Testis (tissue), 3 donors: ENCODE measurements around the gene RASA1. TPM values are rescaled to one million over a fixed set of nuclear protein-coding genes. Genes with fewer than 3 reads are reported as not detected.
"Not testable (repeated sequence)": the region's sequence is repeated elsewhere in the genome, so short reads cannot be mapped to it uniquely, and the experiment has no call there.

Experiments
- DNase-seq: peaks from one replicate; pipeline ENCODE4 v3.0.0-alpha.2; 2019
- H3K27ac ChIP-seq, 2 donors: fragments of 200-600 bp; sonication (generic); one replicate each; pipeline ENCODE4 v1.5.1; 2019
- H3K27me3 ChIP-seq: fragments of 200-600 bp; sonication (generic); one replicate; pipeline ENCODE4 v1.5.1; 2019
- H3K36me3 ChIP-seq: fragments of 200-600 bp; sonication (generic); one replicate; pipeline ENCODE4 v1.5.1; 2017; ENCODE audit warnings: low read depth; ENCODE audit errors: missing control alignments
- H3K4me1 ChIP-seq: fragments of 200-600 bp; sonication (generic); one replicate; pipeline ENCODE4 v1.5.1; 2019
- H3K4me3 ChIP-seq, 2 donors: fragments of 200-600 bp; sonication (generic); one replicate each; pipeline ENCODE4 v1.5.1; 2017 to 2019
- H3K9me3 ChIP-seq: fragments of 200-600 bp; sonication (generic); one replicate; pipeline ENCODE4 v1.5.1; 2017
- POLR2A ChIP-seq: fragments of 450-650 bp; IDR thresholded peaks from one replicate; pipeline ENCODE4 v1.6.1; 2017; ENCODE audit warnings: antibody characterized with exemption, mild to moderate bottlenecking, moderate library complexity
- WGBS, 2 donors: methylation state at CpG; one replicate each; pipeline ENCODE4 v1.1.5; 2018; 5-methylcytosine and 5-hydroxymethylcytosine counted together
- intact Hi-C: fragments of 100-400 bp; cut with DNase I; formaldehyde crosslinking; loops from one replicate; pipeline ENCODE4 v1.15.1; 2023; ENCODE audit warnings: low total_unique reads
- polyA plus RNA-seq: library from polyadenylated mRNA; stranded (reverse); fragments of 350-450 nt; fragmentation: Illumina TruSeq; extraction: RNeasy Lipid Tissue Mini Kit (QIAGEN cat#74804); gene quantifications from one replicate; pipeline ENCODE4 v1.2.3, GENCODE V29; 2014; ENCODE audit warnings: low read depth, low replicate concordance; ENCODE audit not compliant: insufficient read depth
- total RNA-seq, 2 donors: library from RNA; depleted of rRNA; stranded (reverse); fragments of >200 nt; gene quantifications; one replicate each; pipeline ENCODE4 v1.2.3, GENCODE V29; 2016
- TF ChIP-seq, protein P1 (sequence below), 3 experiments: fragments of 450-650 bp in 2 of 3; fragments of 200-600 bp in 1 of 3; sonication (generic) in 1 of 3; IDR thresholded peaks; one replicate each; pipeline ENCODE4 v1.5.1; 2016 to 2019; ENCODE audit warnings: antibody characterized with exemption in 3 of 3, mild to moderate bottlenecking in 2 of 3, moderate library complexity in 1 of 3

Gene RASA1
- total and polyA plus RNA-seq, 3 donors from 2014 or later: 45.9 to 65.2 (median 61.1) TPM

DNA sequence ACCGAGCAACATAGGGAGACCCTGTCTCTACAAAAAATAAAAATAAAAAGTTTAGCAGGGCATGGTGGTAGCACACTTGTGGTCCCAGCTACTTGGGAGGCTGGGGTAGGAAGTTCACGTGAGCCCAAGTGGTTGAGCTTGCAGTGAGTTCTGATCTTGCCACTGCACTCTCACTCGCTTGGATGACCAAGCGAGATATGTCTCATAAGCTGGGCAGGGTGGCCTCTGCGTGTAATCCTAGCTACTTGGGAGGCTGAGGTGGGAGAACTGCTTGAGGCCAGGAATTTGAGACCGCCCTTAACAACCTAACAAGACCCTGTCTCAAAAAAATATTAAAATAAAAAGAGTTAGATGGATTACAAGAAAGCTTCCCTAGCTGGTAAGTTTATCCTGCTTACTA is 32.5 kb downstream of the RASA1 start:
- intact Hi-C loops: no loop called here
- H3K27ac ChIP-seq: no peak overlapping the region
- no peaks in the 10 kb centered on the region for H3K4me1 ChIP-seq
- TF ChIP-seq, protein P1, sequence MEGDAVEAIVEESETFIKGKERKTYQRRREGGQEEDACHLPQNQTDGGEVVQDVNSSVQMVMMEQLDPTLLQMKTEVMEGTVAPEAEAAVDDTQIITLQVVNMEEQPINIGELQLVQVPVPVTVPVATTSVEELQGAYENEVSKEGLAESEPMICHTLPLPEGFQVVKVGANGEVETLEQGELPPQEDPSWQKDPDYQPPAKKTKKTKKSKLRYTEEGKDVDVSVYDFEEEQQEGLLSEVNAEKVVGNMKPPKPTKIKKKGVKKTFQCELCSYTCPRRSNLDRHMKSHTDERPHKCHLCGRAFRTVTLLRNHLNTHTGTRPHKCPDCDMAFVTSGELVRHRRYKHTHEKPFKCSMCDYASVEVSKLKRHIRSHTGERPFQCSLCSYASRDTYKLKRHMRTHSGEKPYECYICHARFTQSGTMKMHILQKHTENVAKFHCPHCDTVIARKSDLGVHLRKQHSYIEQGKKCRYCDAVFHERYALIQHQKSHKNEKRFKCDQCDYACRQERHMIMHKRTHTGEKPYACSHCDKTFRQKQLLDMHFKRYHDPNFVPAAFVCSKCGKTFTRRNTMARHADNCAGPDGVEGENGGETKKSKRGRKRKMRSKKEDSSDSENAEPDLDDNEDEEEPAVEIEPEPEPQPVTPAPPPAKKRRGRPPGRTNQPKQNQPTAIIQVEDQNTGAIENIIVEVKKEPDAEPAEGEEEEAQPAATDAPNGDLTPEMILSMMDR (IDR thresholded peaks at IDR 0.05): no peak
- no peak for TF ChIP-seq POLR2A
- H3K36me3 ChIP-seq: no peaks in the 10 kb centered on the region
- H3K9me3 ChIP-seq: no peaks in the 10 kb centered on the region
- WGBS, 2 donors: 92 to 94% methylated on average over 6 of the region's 6 CpGs
- DNase-seq: no peak
- no peak overlapping the region for H3K4me3 ChIP-seq
- no peaks in the 10 kb centered on the region for H3K27me3 ChIP-seq

DNA sequence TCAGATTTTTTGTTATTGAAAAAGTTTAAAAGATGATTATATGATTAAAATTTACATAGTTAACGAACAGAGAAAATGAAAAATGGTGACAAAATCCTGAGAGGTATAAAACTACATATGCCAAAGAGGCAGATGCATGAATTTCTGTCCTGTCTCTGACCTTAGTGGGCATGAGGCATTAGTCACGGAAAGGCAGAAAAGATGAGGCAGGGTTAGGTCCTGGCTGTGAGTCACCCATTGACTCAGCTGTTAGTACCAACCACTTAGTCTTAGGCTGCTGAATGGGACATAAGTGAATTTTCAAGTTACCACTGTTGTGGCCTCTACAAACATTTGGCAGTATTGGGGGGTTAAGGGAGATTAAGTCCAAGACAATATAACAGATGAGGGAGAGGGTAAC is 33.1 kb downstream of the RASA1 start:
- no peak for DNase-seq
- no peak for TF ChIP-seq POLR2A
- TF ChIP-seq, protein P1 (IDR thresholded peaks at IDR 0.05): no peak

DNA sequence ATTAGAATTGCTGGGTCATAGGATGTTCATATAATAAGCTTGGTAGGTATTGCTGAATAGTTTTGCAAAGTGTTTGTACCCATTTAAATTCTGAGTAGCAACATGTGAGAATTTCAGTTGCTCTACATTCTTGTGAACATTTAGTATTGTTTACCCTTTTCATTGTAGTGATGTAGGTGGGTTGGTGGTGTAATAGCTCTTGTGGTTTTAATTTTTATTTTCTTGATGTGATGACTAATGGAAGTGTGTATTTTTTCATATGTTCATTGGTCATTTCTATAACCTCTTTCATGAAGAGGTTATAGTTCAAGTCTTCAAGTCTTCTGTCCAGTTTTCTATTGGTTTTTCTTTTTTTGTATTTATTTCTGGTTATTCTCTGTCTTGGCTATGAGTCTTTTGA is 34.4 kb downstream of the RASA1 start:
- Histone ChIP-seq H3K27ac (no peak overlapping the region), H3K27me3 (no peaks in the 10 kb centered on the region), H3K4me3 (no peak overlapping the region), H3K4me1 (no peaks in the 10 kb centered on the region), H3K9me3 (no peaks in the 10 kb centered on the region), H3K36me3 (no peaks in the 10 kb centered on the region)
- DNase-seq: no peak
- intact Hi-C loops: no loop called here
- no peak for TF ChIP-seq POLR2A

More for the DNA sequence above, 33.1 kb downstream of the RASA1 start:
- Histone ChIP-seq H3K4me1 (no peaks in the 10 kb centered on the region), H3K9me3 (no peaks in the 10 kb centered on the region), H3K27me3 (no peaks in the 10 kb centered on the region), H3K27ac (no peak overlapping the region), H3K36me3 (no peaks in the 10 kb centered on the region), H3K4me3 (no peak overlapping the region)
- intact Hi-C loops: no loop called here
- WGBS, 2 donors: 90 to 94% methylated on average over 2 of the region's 2 CpGs

DNA sequence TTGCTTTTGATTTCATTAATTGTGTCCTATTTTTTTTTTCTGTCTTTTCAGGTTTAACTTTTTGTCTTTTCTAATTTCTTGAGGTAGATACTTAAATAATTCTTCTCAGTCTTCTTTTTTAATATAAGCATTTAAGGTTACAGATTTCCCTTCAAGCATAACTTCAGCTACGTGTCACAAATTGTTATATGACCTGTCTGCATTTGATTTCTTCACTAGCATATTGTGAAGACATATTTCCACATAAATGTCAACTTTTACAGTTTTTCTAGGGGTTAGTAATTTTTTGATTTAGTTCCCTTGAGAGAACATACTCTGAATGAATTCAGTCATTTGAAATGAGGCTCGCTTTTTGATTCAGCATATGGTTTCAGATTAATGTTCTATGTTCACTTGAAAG is 35.6 kb downstream of the RASA1 start:
- TF ChIP-seq POLR2A: no peak
- TF ChIP-seq, protein P1 (IDR thresholded peaks at IDR 0.05): no peak
- intact Hi-C loops: no loop called here
- no peak for DNase-seq
- H3K4me1 ChIP-seq: no peaks in the 10 kb centered on the region
- no peaks in the 10 kb centered on the region for H3K27me3 ChIP-seq
- no peaks in the 10 kb centered on the region for H3K36me3 ChIP-seq
- no peak overlapping the region for H3K4me3 ChIP-seq
- H3K9me3 ChIP-seq: no peaks in the 10 kb centered on the region
- H3K27ac ChIP-seq: no peak overlapping the region
- 92 to 99% methylated on average over 2 of the region's 2 CpGs for whole genome bisulfite sequencing, 2 donors

DNA sequence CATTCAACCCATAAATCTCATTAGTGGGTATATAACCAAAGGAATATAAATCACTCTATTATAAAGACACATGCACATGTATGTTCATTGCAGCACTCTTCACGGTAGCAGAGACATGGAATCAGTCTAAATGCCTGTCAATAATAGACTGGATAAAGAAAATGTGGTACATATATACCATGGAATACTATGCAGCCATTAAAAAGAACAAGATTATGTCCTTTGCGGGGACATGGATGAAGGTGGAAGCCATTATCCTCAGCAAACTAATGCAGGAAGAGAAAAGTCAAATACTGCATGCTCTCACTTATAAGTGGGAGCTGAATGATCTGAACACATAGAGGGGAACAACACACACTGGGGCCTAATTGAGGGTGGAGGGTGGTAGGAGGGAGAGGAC is 38.4 kb downstream of the RASA1 start:
- H3K4me3 ChIP-seq, H3K36me3 ChIP-seq, H3K4me1 ChIP-seq, H3K27ac ChIP-seq, H3K9me3 ChIP-seq, DNase-seq, H3K27me3 ChIP-seq, intact Hi-C loops: not testable (repeated sequence)
- WGBS, 2 donors: 95 to 98% methylated on average over 2 of the region's 2 CpGs

DNA sequence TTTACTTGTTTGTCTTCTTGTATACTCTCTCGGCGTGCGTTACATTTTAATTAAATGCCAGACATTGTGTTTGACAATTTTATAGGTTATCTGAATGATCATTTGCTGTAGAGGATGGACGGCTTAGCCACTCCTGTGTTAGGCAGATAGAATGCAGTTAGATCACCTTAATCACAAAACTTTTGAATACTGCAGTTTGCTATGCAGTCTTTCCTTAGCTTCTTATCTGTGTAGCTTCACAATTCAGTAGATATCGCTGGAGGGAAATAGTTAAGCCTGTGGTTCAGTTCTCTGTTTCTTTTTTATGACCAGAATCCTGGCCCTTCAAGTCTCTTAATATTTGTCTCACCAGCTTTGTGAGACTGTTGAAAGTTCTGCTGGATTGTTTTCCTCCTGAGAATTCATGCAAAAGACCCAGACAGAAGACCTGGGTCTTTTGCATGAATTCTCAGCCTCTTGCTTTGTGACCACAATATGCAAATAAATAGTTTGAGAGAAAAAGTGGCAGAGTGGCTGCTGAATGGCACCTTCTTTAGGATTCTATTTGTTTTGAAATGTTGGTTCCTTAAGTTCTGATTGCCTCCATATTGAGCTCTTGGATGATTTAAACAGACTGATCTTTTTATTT is 40.2 kb downstream of the RASA1 start:
- WGBS, 2 donors: 88 to 90% methylated on average over 5 of the region's 5 CpGs
- no peaks in the 10 kb centered on the region for H3K27me3 ChIP-seq
- DNase-seq: no peak
- H3K36me3 ChIP-seq: no peaks in the 10 kb centered on the region
- no peak for TF ChIP-seq POLR2A
- TF ChIP-seq, protein P1 (IDR thresholded peaks at IDR 0.05): no peak
- no peaks in the 10 kb centered on the region for H3K9me3 ChIP-seq
- no peak overlapping the region for H3K4me3 ChIP-seq
- no peak overlapping the region for H3K27ac ChIP-seq
- intact Hi-C loops: no loop called here
- H3K4me1 ChIP-seq: no peaks in the 10 kb centered on the region
